B cell (primary cell): Measurements from ENCODE around the gene EML5. TPM values are rescaled to one million over a fixed set of nuclear protein-coding genes. Genes with fewer than 3 reads are reported as not detected.

Experiments
- ATAC-seq: fragments of 200-7000 bp; cut with Tn5 transposase; one replicate; pipeline ENCODE4 v1.10.0; 2021; ENCODE audit warnings: low read depth, mild to moderate bottlenecking, moderate number of reproducible peaks, moderate library complexity
- CTCF ChIA-PET: fragments of 350-600 bp; sonication (Branson Sonifier 250); formaldehyde crosslinking; loops from one replicate; lab custom pipeline; 2021; ENCODE audit warnings: antibody characterized with exemption, inconsistent platforms; lab: Charles Lee
- POLR2A ChIA-PET: fragments of 350-600 bp; sonication (Branson Sonifier 250); formaldehyde crosslinking; loops from one replicate; lab custom pipeline; 2021; ENCODE audit warnings: antibody characterized with exemption; lab: Charles Lee
- DNase-seq: peaks from one replicate; pipeline ENCODE4 v3.0.0; 2013
- H2AFZ ChIP-seq: 2 replicates; pipeline ENCODE4 v1.6.1; 2012; ENCODE audit warnings: mild to moderate bottlenecking, low read depth, low read length; ENCODE audit not compliant: insufficient read depth, poor library complexity, severe bottlenecking
- H3K27ac ChIP-seq, 2 donors: 1 replicate in 1 of 2; 2 replicates in 1 of 2; pipeline ENCODE4 v1.5.1; 2012 to 2013; ENCODE audit warnings: low read length in 2 of 2, mild to moderate bottlenecking in 2 of 2, moderate library complexity in 1 of 2
- H3K27me3 ChIP-seq, 4 experiments: fragments of 200-600 bp in 1 of 4; sonication (generic) in 1 of 4; replicated peaks in 1 of 4; 1 replicate in 2 of 4; 2 replicates in 2 of 4; pipeline versions ENCODE4 v1.6.1 to v1.7.0; 2013 to 2016; ENCODE audit warnings: low read length in 3 of 4, mild to moderate bottlenecking in 2 of 4, mixed read lengths in 1 of 4, moderate library complexity in 1 of 4; ENCODE audit not compliant: insufficient read depth in 4 of 4, control insufficient read depth in 3 of 4; ENCODE audit errors: control extremely low read depth in 1 of 4
- H3K36me3 ChIP-seq, 2 experiments: replicated peaks in 1 of 2; 1 replicate in 1 of 2; 2 replicates in 1 of 2; pipeline versions ENCODE4 v1.6.1 to v1.7.1; 2013; ENCODE audit warnings: low read length in 1 of 2; ENCODE audit not compliant: insufficient read depth in 2 of 2, control insufficient read depth in 1 of 2; ENCODE audit errors: control extremely low read depth in 1 of 2, extremely low read depth in 1 of 2
- H3K4me1 ChIP-seq, 2 donors: fragments of 200-600 bp in 1 of 2; sonication (generic) in 1 of 2; 1 replicate in 1 of 2; 2 replicates in 1 of 2; pipeline versions ENCODE4 v1.5.1 to v1.6.1; 2013 to 2017; ENCODE audit warnings: low read length in 2 of 2; ENCODE audit not compliant: control insufficient read depth in 2 of 2, insufficient read depth in 2 of 2
- H3K4me2 ChIP-seq: replicated peaks from 2 replicates; pipeline ENCODE3; 2012; ENCODE audit warnings: mild to moderate bottlenecking, low read depth, low read length; ENCODE audit not compliant: poor library complexity, severe bottlenecking
- H3K4me3 ChIP-seq, 5 experiments: fragments of 200-600 bp in 1 of 5; sonication (generic) in 1 of 5; 1 replicate in 3 of 5; 2 replicates in 2 of 5; pipeline versions ENCODE4 v1.5.1 to v1.7.0; 2011 to 2016; ENCODE audit warnings: low read length in 4 of 5, mild to moderate bottlenecking in 4 of 5, low read depth in 2 of 5, control low read depth in 1 of 5, moderate library complexity in 1 of 5; ENCODE audit not compliant: insufficient read depth in 1 of 5; ENCODE audit errors: control extremely low read depth in 1 of 5, extremely low read depth in 1 of 5
- H3K79me2 ChIP-seq: fragments of 200-600 bp; sonication (generic); one replicate; pipeline ENCODE4 v1.6.0; 2016; ENCODE audit warnings: low read length; ENCODE audit not compliant: control insufficient read depth, insufficient read depth
- H3K9ac ChIP-seq: fragments of 200-600 bp; sonication (generic); 2 replicates; pipeline ENCODE4 v1.6.1; 2017; ENCODE audit warnings: mild to moderate bottlenecking, low read length, moderate library complexity
- H3K9me3 ChIP-seq, 3 donors: one replicate each; pipeline versions ENCODE4 v1.6.1 to v1.7.1; 2013; ENCODE audit warnings: low read length in 2 of 3; ENCODE audit not compliant: control insufficient read depth in 2 of 3, insufficient read depth in 1 of 3; ENCODE audit errors: control extremely low read depth in 1 of 3
- H4K20me1 ChIP-seq: 2 replicates; pipeline ENCODE4 v1.6.0; 2012; ENCODE audit warnings: mild to moderate bottlenecking, low read length; ENCODE audit not compliant: insufficient read depth, control insufficient read depth, poor library complexity, severe bottlenecking
- H3K27ac Mint-ChIP-seq: one replicate; pipeline ENCODE4 v1.8.0; 2021; ENCODE audit warnings: mixed read lengths
- H3K27me3 Mint-ChIP-seq: one replicate; pipeline ENCODE4 v1.8.0; 2021; ENCODE audit warnings: mixed read lengths
- H3K4me1 Mint-ChIP-seq: one replicate; pipeline ENCODE4 v1.8.0; 2021; ENCODE audit warnings: mixed read lengths
- H3K4me3 Mint-ChIP-seq: one replicate; pipeline ENCODE4 v1.8.0; 2021; ENCODE audit warnings: mixed read lengths
- H3K9me3 Mint-ChIP-seq: one replicate; pipeline ENCODE4 v1.8.0; 2022; ENCODE audit warnings: mixed read lengths; ENCODE audit not compliant: insufficient read depth
- CTCF ChIP-seq: fragments of 200-600 bp; IDR thresholded peaks from one replicate; pipeline ENCODE4 v1.8.0; 2022; ENCODE audit warnings: antibody characterized with exemption, mild to moderate bottlenecking
- EZH2 ChIP-seq: IDR thresholded peaks from 2 replicates; pipeline ENCODE4 v1.6.1; 2012; ENCODE audit warnings: borderline replicate concordance, low read depth, mild to moderate bottlenecking, moderate library complexity, low read length; ENCODE audit not compliant: insufficient read depth, poor library complexity, severe bottlenecking
- WGBS: methylation state at CpG from one replicate; pipeline ENCODE4 v1.1.5; 2013; ENCODE audit warnings: missing lambda C conversion rate; ENCODE audit not compliant: insufficient coverage; 5-methylcytosine and 5-hydroxymethylcytosine counted together
- intact Hi-C: fragments of 100-400 bp; cut with micrococcal nuclease; formaldehyde crosslinking; loops from one replicate; pipeline ENCODE4 v1.10.0; 2022
- polyA plus RNA-seq: library from polyadenylated mRNA; depleted of rRNA; stranded (reverse); fragments of >200 nt; gene quantifications from 2 replicates; pipeline ENCODE4 v1.2.3, GENCODE V29; 2012
- total RNA-seq, 2 donors: library from RNA; stranded (reverse); fragments of 120-200 nt in 1 of 2; gene quantifications; 1 replicate in 1 of 2; 2 replicates in 1 of 2; pipeline versions ENCODE4 v1.2.3 to v1.2.4, GENCODE V29; 2013 to 2022

Gene EML5
- total and polyA plus RNA-seq, 2 donors (not counting 1 experiment from before 2014, with no cell fraction given) = 1.7 to 6.9 TPM

- H3K4me3 ChIP-seq = no peak overlapping the region
- H3K27ac ChIP-seq = no peak overlapping the region
- ChIA-PET CTCF (no interaction called here), POLR2A (no interaction called here)
- no peaks in the 10 kb centered on the region for H3K9me3 ChIP-seq
- WGBS = no CpG with 5 or more reads among the region's 1 CpG
- no peak overlapping the region for H2AFZ ChIP-seq
- Mint-ChIP-seq H3K4me3 (no peak overlapping the region), H3K27me3 (no peaks in the 10 kb centered on the region), H3K27ac (no peak overlapping the region), H3K4me1 (no peaks in the 10 kb centered on the region), H3K9me3 (no peaks in the 10 kb centered on the region)
- H3K27me3 ChIP-seq = no peaks in the 10 kb centered on the region
- no peaks in the 10 kb centered on the region for H3K79me2 ChIP-seq
- ATAC-seq (no peak), DNase-seq (no peak)
- no peaks in the 10 kb centered on the region for H3K36me3 ChIP-seq
- no peaks in the 10 kb centered on the region for H4K20me1 ChIP-seq
- H3K4me1 ChIP-seq = no peaks in the 10 kb centered on the region
- intact Hi-C loops = no loop called here
- H3K4me2 ChIP-seq = no peak overlapping the region
- TF ChIP-seq CTCF (no peak), EZH2 (no peak)
- H3K9ac ChIP-seq = no peak overlapping the region
Observed at GRCh38 chr14:88707088-88707487, 85.7 kb downstream of the EML5 start.

GRCh38 chr14:88706425-88706824 lies 86.3 kb downstream of the EML5 start:
- TF ChIP-seq EZH2 = no peak
- TF ChIP-seq CTCF = no peak
- Histone ChIP-seq H3K9ac (no peak overlapping the region), H3K27ac (no peak overlapping the region), H4K20me1 (no peaks in the 10 kb centered on the region), H3K36me3 (no peaks in the 10 kb centered on the region), H3K4me3 (no peak overlapping the region), H3K79me2 (no peaks in the 10 kb centered on the region), H3K9me3 (no peaks in the 10 kb centered on the region), H3K4me1 (no peaks in the 10 kb centered on the region), H2AFZ (no peak overlapping the region), H3K27me3 (no peaks in the 10 kb centered on the region), H3K4me2 (no peak overlapping the region)
- H3K27me3 Mint-ChIP-seq = no peaks in the 10 kb centered on the region
- ATAC-seq = no peak
- no peak overlapping the region for H3K27ac Mint-ChIP-seq
- no peak overlapping the region for H3K4me3 Mint-ChIP-seq
- CTCF ChIA-PET = no interaction called here
- POLR2A ChIA-PET = no interaction called here
- intact Hi-C loops = no loop called here
- H3K4me1 Mint-ChIP-seq = no peaks in the 10 kb centered on the region
- no peak for DNase-seq
- H3K9me3 Mint-ChIP-seq = no peaks in the 10 kb centered on the region
